H4 (cell line): ENCODE results near the gene DUS2. TPM values are rescaled to one million over a fixed set of nuclear protein-coding genes. Genes with fewer than 3 reads are reported as not detected.
A peak's percentile ranks its signal among the peaks of the same experiment; 100 is the strongest.
"Not testable (repeated sequence)": the region's sequence is repeated elsewhere in the genome, so short reads cannot be mapped to it uniquely, and the experiment has no call there.

Experiments used
- DNase-seq: peaks from one replicate; pipeline ENCODE4 v3.0.0-alpha.2; 2015; ENCODE audit warnings: low spot score
- total RNA-seq: library from RNA; depleted of rRNA; stranded (reverse); fragments of >200 nt; shearing (Covaris generic); gene quantifications from 2 replicates; pipeline ENCODE4 v1.2.3, GENCODE V29; 2014; rRNA removed

Gene DUS2
- total RNA-seq, result 23.6 and 25.3 TPM in 2 replicates

- DNase-seq, result peak; percentile 87
Observed at GRCh38 chr16:68022728-68023537, at the start of gene DUS2, which contains the start of gene DDX28. DUS2 (plus strand) TSS chr16:68023284; CDS start chr16:68038024, 14,740 bp downstream. DDX28 (minus strand) TSS chr16:68023232; CDS start chr16:68023202, 30 bp downstream.

GRCh38 chr16:67975321-67976105 is 47.6 kb upstream of the DUS2 start:
- no peak for DNase-seq

DNA sequence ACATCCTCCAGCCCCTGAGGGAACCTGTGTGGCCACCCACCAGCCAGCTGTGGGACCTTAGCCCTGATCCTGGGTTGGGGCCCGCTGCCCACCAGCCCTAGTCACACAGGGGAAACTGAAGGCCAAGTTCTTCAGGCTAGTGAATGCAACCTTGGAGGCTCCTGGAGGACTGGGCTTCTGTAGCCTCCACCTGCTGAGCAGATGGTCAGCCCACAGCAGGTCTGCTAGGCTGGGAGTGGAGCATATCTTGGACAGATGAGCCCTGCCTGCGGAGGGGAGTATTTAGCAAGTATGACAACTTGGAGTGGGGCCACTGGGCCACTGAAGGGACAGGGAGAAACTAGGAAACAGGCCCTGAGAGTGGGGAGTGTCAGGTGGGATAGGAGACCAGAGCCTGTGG is 46.9 kb upstream of the DUS2 start:
- no peak for DNase-seq

GRCh38 chr16:67977005-67977404 is 46.1 kb upstream of the DUS2 start:
- DNase-seq, result no peak

- DNase-seq, result no peak
Observed at GRCh38 chr16:67977469-67978227, 45.4 kb upstream of the DUS2 start.

DNA sequence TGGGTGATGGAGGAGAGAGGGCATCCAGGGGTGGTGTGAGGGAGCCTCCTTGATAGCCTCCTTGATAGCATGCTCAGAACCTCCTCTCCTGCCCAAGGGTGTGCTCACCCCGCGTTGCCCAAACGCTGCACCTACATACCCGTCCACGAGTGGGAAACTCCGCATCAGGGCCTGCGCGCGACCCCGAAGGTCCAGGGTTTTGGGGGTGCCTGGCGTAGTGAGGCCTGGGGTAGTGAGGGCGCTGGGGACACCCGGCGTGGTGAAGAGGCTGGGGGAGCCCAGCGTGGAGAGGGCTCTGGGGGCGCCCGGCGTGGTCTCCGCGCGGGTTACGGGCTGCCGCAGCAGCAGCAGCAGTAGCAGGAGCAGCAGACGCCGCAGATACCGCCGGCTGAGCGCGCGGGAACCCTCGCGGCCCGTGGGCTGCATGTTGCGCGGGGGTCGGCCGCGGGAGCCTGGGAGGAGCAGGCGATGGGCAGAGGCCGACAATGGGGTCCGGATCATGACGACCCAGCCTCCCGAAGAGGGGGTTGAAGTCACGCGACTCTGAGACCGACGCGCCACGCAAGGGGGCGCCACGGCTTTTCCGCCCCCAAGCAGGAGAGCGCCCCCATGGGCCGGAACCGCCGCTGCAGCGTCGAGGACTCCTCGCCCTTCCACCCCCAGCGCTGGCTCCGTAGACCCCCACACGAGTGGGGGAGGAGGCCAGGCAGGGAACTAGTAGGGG is 43.0 kb upstream of the DUS2 start, which contains the start of gene DPEP3:
DPEP3 (minus strand) TSS at position 545 of the 724 bp plus-strand sequence; CDS start at position 426, 119 bp downstream.
- DNase-seq, result no peak

- no peak for DNase-seq
Observed at GRCh38 chr16:67982011-67982696, 40.9 kb upstream of the DUS2 start.

GRCh38 chr16:67986949-67987348 is 36.1 kb upstream of the DUS2 start:
- no peak for DNase-seq

GRCh38 chr16:67987460-67988160 is 35.5 kb upstream of the DUS2 start:
- DNase-seq, result no peak

GRCh38 chr16:67988675-67989074 is 34.4 kb upstream of the DUS2 start:
- no peak for DNase-seq

DNA sequence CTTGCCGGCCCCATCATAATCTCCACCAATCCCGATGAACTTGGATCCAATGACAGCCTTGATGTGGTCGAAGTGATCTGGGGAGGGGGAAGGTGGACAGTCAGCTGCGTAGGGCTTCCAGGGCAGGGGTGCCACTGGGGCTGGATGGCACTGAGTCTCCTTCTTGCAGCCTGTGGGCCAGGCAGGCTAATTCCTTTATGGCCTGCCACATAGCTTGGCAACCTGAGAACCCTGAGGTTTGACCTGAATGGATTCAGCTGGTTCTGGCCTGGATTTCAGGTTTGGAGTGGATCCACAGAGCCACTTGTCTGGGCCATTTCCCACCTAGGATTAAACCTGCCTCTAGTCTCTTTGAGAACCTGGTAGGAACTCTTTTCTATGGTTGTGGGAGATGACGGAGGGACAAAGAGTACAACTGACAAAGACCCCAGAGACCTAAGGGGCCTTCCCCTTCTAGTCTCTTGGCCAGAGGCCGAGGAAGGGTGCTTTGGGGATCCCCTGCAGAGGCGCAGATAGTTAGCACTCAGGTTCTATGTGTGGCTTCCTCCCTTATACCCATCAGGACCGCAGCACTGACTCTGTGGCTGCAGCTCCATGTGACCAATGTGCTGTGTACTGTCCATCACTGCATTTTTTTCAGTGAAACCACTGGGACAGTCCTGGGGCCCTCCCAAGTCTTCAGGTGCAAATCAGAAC is 33.6 kb upstream of the DUS2 start:
- no peak for DNase-seq

GRCh38 chr16:67990018-67990386 is 33.1 kb upstream of the DUS2 start:
- DNase-seq, result no peak

DNA sequence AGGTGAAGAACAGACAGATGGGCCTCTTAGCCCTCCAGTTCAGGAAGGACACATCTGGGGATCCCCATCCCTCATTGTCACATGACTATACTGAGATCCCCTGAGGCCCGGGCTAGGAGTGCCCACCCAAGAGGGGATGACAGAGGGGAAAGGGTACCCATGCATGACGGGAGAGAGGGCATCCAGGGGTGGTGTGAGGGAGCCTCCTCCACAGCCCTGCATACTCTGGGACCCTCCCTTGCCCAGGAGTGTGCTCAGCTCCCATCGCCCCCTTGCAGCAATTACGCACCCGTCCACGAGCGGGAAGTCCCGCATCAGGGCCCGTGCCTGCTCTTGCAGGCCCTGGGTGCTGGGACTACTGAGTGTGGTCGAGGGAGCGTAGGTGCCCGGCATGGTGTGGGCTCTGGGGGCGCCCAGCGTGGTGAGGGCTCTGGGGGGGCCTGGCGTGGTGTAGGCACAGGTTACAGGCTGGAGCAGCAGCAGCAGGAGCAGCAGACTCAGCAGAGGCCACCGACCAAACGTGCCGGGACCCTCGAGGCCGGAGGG is 30.4 kb upstream of the DUS2 start:
- DNase-seq, result no peak

- peak; percentile 32 for DNase-seq
Observed at GRCh38 chr16:67993207-67994039, 29.7 kb upstream of the DUS2 start.

GRCh38 chr16:67994040-67994408 is 29.1 kb upstream of the DUS2 start:
- not testable (repeated sequence) for DNase-seq

GRCh38 chr16:67995423-67995822 is 27.7 kb upstream of the DUS2 start:
- no peak for DNase-seq

GRCh38 chr16:67996666-67997065 is 26.4 kb upstream of the DUS2 start:
- DNase-seq, result no peak

- not testable (repeated sequence) for DNase-seq
Observed at GRCh38 chr16:67998231-67998778, 24.8 kb upstream of the DUS2 start.
